Gastroesophageal sphincter (tissue), 3 donors: Measurements from ENCODE around the gene NRP1.

Experiments used
- EP300 ChIP-seq: sonication (generic); formaldehyde crosslinking; IDR thresholded peaks from one replicate; pipeline ENCODE4 v1.6.1; 2017; ENCODE audit warnings: antibody characterized with exemption, mild to moderate bottlenecking
- POLR2A ChIP-seq, 2 donors: fragments of 450-650 bp; IDR thresholded peaks; one replicate each; pipeline ENCODE4 v1.6.1; 2017; ENCODE audit warnings: antibody characterized with exemption in 2 of 2, mild to moderate bottlenecking in 2 of 2, moderate library complexity in 1 of 2
- POLR2AphosphoS5 ChIP-seq: sonication (generic); formaldehyde crosslinking; IDR thresholded peaks from one replicate; pipeline ENCODE4 v1.6.1; 2017; ENCODE audit warnings: antibody characterized with exemption
- TF ChIP-seq, protein P1 (sequence below), 4 experiments: fragments of 200-600 bp in 2 of 4; fragments of 450-650 bp in 2 of 4; sonication (generic) in 1 of 4; IDR thresholded peaks; one replicate each; pipeline ENCODE4 v1.5.1; 2017 to 2019; ENCODE audit warnings: antibody characterized with exemption in 4 of 4, mild to moderate bottlenecking in 2 of 4, moderate library complexity in 2 of 4

DNA sequence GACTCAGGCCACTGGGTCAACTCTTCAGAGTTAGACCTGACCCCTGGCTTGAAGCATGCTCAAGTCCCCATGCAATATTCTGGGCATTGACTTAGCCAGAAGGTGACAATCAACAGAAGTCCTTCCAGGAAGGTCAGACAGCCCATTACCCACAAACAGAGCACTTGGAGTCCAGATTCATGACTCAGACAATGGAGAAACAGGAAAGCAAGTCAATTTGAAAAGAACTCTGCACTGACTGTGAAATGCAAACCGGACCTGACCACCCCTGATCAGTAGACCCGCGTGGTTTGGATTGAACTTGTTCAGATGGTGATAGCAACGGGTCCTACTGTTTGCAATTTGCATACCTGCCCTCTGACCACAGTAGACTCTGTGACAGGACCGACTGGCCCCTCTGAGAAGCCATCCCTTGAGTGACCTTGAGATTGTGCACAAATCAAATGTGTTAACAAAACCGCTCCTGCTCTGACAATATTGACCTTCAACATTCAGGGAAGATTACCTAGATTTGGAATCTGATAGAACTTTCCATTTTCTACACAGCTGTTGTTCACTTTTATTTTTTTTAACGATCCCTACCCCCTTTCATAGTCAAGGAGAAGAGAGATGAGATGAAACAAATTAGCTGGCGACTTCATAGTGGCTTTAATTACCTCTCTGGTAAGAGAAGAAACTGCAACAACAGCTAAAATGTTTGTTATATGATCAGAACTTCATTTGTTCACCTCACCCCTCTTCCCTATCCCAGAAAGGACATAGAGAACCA, 138.7 kb downstream of the NRP1 start:
- TF ChIP-seq EP300 (no peak), POLR2AphosphoS5 (no peak), POLR2A (IDR thresholded peaks at IDR 0.05) (no peak)
- TF ChIP-seq, protein P1, sequence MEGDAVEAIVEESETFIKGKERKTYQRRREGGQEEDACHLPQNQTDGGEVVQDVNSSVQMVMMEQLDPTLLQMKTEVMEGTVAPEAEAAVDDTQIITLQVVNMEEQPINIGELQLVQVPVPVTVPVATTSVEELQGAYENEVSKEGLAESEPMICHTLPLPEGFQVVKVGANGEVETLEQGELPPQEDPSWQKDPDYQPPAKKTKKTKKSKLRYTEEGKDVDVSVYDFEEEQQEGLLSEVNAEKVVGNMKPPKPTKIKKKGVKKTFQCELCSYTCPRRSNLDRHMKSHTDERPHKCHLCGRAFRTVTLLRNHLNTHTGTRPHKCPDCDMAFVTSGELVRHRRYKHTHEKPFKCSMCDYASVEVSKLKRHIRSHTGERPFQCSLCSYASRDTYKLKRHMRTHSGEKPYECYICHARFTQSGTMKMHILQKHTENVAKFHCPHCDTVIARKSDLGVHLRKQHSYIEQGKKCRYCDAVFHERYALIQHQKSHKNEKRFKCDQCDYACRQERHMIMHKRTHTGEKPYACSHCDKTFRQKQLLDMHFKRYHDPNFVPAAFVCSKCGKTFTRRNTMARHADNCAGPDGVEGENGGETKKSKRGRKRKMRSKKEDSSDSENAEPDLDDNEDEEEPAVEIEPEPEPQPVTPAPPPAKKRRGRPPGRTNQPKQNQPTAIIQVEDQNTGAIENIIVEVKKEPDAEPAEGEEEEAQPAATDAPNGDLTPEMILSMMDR (IDR thresholded peaks at IDR 0.05), result no peak
